ENCODE measurements around the gene LRRC41.
"Not testable (repeated sequence)": the region's sequence is repeated elsewhere in the genome, so short reads cannot be mapped to it uniquely, and the experiment has no call there.

The LRRC41 gene

DNA sequence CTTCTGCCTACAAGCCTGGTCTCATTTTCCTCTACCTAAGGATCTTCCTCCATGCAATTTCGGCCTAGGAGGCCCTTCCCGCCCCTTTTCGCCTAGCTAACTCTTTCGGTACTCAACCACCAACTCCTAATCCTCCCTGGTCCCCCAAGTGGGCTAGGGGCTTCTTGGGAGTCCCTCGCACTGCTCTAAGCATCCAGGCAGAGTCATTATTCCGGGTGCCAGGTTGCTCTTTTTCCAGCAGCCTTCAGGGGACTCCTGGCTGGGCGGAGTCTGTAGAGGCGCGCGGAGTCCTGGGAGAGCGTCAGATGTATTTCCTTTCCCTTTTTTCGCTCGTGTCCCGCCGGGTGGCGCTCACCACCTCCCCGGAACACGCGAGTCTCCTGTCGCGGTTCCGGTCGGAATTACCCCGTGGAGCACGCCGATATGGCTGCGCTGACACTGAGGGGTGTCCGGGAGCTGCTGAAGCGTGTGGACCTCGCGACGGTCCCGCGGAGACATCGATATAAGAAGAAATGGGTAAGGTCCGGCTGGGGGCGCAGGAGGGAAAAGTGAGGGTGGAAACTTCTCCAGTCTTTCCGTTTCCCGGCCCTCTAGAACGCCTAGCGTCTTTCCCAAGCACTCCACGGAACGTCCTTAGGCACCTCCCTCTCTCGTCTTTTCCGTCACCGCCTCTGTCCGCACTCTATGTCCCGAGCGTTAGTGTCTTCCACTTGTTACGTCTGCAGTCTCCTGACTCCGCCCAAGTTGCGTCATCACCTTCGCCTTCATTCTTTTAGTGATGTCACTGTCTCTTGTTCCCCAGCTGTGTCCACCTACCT, 37.2 kb upstream of the LRRC41 start, which contains the start of gene NSUN4:
Gene NSUN4 (plus strand): TSS at position 404 of the 818 bp plus-strand sequence. CDS start 20 bp downstream, at position 424.
- H3K9me3 ChIP-seq (ENCODE audit: control insufficient read depth, low read length): no peaks in the 10 kb centered on the region
- peaks cover 13% of the 10 kb centered on the region for H3K4me1 ChIP-seq (ENCODE audit: control insufficient read depth, insufficient read depth, low read length, poor library complexity, severe bottlenecking)
- H3K4me3 ChIP-seq (ENCODE audit: extremely low read depth, insufficient read depth, low read length, poor library complexity, severe bottlenecking): peak within 1 kb of the TSS; percentile 64
- H3K36me3 ChIP-seq (ENCODE audit: control insufficient read depth, insufficient read depth, low read length): peaks cover 34% of the 10 kb centered on the region
- H3K27ac ChIP-seq (ENCODE audit: low read depth, low read length, severe bottlenecking): peak within 1 kb of the TSS; percentile 95
- 0% methylated on average over 46 to 52 of the region's 53 CpGs for WGBS, 2 experiments (ENCODE audit: insufficient coverage in 2 of 2)

DNA sequence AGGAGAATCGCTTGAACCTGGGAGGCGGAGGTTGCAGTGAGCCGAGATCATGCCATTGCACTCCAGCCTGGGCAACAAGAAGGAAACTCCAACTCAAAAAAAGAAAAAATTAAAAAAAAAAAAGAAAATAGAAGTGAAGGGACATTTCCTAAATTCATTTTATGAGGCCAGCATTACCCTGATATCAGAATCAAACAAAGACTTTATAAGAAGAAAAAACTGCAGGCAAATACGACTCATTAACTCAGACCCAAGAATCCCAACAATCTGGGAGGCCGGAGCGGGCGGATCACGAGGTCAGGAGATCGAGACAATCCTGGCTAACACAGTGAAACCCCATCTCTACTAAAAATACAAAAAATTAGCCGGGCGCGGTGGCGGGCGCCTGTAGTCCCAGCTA, 34.0 kb upstream of the LRRC41 start:
- not testable (repeated sequence) for H3K27ac ChIP-seq (ENCODE audit: low read depth, low read length, severe bottlenecking); H3K9me3 ChIP-seq (ENCODE audit: control insufficient read depth, low read length); H3K36me3 ChIP-seq (ENCODE audit: control insufficient read depth, insufficient read depth, low read length); H3K4me3 ChIP-seq (ENCODE audit: extremely low read depth, insufficient read depth, low read length, poor library complexity, severe bottlenecking)
- peaks cover 13% of the 10 kb centered on the region for H3K4me1 ChIP-seq (ENCODE audit: control insufficient read depth, insufficient read depth, low read length, poor library complexity, severe bottlenecking)
- 88 to 100% methylated on average over 1 to 6 of the region's 14 CpGs for WGBS, 2 experiments (ENCODE audit: insufficient coverage in 2 of 2)

DNA sequence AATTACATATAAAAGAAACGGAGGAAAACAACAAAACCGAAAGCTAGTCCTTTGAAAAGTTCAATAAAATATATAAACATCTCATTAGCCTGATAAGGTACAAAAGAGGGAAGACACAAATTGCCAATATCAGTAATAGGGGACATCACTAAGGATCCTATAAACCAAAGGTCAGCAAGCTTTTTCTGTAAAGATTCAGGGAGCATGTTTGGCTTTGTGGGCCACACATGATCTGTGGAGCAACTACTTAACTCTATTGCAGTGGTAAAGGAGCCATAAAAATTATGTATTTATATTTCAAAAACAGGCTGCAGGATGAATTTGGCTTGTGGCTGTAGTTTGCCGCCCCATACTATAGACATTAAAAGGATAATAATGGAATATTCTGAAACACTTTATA, 31.7 kb upstream of the LRRC41 start:
- no CpG with 5 or more reads among the region's 3 CpGs for WGBS, 2 experiments (ENCODE audit: insufficient coverage in 2 of 2)
- Histone ChIP-seq H3K9me3 (ENCODE audit: control insufficient read depth, low read length) (no peaks in the 10 kb centered on the region), H3K4me1 (ENCODE audit: control insufficient read depth, insufficient read depth, low read length, poor library complexity, severe bottlenecking) (peaks cover 8% of the 10 kb centered on the region), H3K27ac (ENCODE audit: low read depth, low read length, severe bottlenecking) (no peak overlapping the region), H3K36me3 (ENCODE audit: control insufficient read depth, insufficient read depth, low read length) (no peaks in the 10 kb centered on the region), H3K4me3 (ENCODE audit: extremely low read depth, insufficient read depth, low read length, poor library complexity, severe bottlenecking) (no peak overlapping the region)

DNA sequence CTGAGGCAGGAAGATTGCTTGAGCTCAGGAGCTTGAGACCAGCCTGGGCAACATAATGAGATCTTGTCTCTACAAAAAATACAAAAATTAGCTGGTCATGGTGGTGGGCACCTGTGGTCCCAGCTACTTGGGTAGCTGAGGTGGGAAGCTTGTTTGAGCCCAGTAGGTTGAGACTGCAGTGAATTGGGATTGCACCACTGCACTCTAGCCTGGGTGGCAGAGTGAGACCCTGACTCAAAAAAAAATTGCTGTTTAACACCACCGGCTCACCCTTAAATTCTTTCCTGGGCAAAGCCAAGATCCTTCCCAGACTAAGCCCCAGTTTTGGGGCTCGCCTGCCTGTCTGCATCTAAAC, 30.6 kb upstream of the LRRC41 start:
- Histone ChIP-seq H3K4me1 (ENCODE audit: control insufficient read depth, insufficient read depth, low read length, poor library complexity, severe bottlenecking) (no peaks in the 10 kb centered on the region), H3K27ac (ENCODE audit: low read depth, low read length, severe bottlenecking) (no peak overlapping the region), H3K36me3 (ENCODE audit: control insufficient read depth, insufficient read depth, low read length) (no peaks in the 10 kb centered on the region), H3K9me3 (ENCODE audit: control insufficient read depth, low read length) (no peaks in the 10 kb centered on the region), H3K4me3 (ENCODE audit: extremely low read depth, insufficient read depth, low read length, poor library complexity, severe bottlenecking) (no peak overlapping the region)
- 85 to 87% methylated on average over 2 of the region's 2 CpGs for WGBS, 2 experiments (ENCODE audit: insufficient coverage in 2 of 2)

DNA sequence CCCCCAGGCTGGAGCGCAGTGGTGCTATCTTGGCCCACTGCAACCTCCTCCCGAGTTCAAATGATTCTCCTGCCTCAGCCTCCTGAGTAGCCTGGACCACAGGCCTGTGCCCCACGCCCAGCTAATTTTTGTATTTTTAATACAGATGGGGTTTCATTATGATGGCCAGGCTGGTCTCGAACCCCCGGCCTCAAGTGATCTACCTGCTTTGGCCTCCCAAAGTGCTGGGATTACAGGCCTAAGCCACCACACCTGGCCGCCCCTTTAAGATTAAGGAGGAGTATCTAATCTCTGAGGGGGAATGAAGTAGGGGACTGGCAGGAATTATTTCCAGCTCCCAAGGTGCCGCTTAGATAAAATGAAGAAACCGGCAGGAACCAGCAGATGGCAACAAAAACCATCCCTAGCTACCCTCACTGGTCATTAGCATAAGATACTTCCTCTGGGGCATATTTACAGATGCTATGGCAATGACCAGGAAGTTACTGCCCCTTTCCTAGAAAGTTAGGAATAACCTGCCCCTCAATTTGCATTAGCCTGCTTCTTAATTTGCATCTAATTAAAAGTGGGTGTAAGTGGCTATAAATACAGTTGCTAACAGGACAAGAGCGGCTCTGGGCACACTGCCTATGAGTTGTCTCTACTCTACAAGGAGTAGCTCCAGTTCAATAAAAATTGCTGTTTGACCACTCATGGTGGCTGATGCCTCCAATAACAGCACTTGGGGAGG, 30.0 kb upstream of the LRRC41 start:
- no peak overlapping the region for H3K27ac ChIP-seq (ENCODE audit: low read depth, low read length, severe bottlenecking)
- WGBS, 2 experiments (ENCODE audit: insufficient coverage in 2 of 2): 68 to 75% methylated on average over 6 to 9 of the region's 9 CpGs
- H3K9me3 ChIP-seq (ENCODE audit: control insufficient read depth, low read length): no peaks in the 10 kb centered on the region
- no peaks in the 10 kb centered on the region for H3K4me1 ChIP-seq (ENCODE audit: control insufficient read depth, insufficient read depth, low read length, poor library complexity, severe bottlenecking)
- no peaks in the 10 kb centered on the region for H3K36me3 ChIP-seq (ENCODE audit: control insufficient read depth, insufficient read depth, low read length)
- no peak overlapping the region for H3K4me3 ChIP-seq (ENCODE audit: extremely low read depth, insufficient read depth, low read length, poor library complexity, severe bottlenecking)

DNA sequence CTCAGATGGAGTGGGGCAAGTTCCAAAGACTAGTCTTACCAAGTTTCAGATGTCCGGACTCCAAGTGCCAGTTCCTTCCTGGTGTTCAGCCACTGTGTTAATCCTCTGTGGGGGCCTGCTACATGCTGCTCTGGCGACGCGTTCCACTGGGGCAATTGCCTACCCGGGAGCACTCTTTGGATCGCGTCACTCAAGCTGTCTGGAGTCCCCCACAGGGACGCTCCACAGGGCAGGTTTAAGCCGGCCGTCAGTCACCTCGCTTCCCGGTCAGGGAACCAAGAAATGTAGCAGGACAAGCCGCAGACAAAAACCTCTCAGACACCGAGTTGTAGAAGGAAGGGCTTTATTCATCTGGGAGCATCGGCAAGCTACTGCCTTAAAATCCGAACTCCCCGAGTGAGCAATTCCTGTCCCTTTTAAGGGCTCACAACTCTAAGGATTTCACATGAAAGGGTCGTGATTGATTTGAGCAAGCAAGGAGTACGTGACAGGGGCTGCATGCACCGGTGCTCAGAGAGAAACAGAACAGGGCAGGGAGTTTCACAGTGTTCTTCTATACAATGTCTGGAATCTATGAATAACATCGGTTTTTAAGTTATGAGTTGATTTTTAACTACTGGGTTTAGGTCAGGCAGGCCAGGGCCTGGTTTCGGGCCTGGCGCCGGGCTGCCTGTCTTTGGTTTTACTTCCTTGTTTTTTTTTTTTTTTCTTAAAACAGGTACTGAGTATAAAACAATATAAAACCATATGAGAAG, 28.5 kb upstream of the LRRC41 start:
- H3K27ac ChIP-seq (ENCODE audit: low read depth, low read length, severe bottlenecking): not testable (repeated sequence)

DNA sequence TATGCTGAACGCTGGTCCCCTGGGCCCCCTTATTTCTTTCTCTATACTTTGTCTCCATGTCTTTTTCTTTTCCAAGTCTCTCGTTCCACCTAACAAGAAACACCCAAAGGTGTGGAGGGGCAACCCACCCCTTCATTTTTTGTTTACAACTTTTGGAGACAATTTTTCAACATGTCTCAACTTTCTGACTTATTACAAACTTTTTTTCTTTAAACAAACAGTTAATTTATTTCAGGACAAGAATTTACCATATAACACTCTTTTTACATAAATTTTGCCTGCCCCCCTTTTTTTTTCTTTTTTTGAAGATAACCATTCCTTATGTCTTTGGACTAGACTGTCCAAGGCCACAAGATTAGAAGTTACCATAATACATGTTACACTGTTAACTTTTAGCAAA, 27.0 kb upstream of the LRRC41 start:
- H3K4me1 ChIP-seq (ENCODE audit: control insufficient read depth, insufficient read depth, low read length, poor library complexity, severe bottlenecking); H3K27ac ChIP-seq (ENCODE audit: low read depth, low read length, severe bottlenecking); H3K4me3 ChIP-seq (ENCODE audit: extremely low read depth, insufficient read depth, low read length, poor library complexity, severe bottlenecking); H3K9me3 ChIP-seq (ENCODE audit: control insufficient read depth, low read length); H3K36me3 ChIP-seq (ENCODE audit: control insufficient read depth, insufficient read depth, low read length): not testable (repeated sequence)
- 86 to 96% methylated on average over 2 of the region's 2 CpGs for WGBS, 2 experiments (ENCODE audit: insufficient coverage in 2 of 2)

More for the DNA sequence above, 28.5 kb upstream of the LRRC41 start:
- not testable (repeated sequence) for H3K4me1 ChIP-seq (ENCODE audit: control insufficient read depth, insufficient read depth, low read length, poor library complexity, severe bottlenecking); H3K36me3 ChIP-seq (ENCODE audit: control insufficient read depth, insufficient read depth, low read length); H3K4me3 ChIP-seq (ENCODE audit: extremely low read depth, insufficient read depth, low read length, poor library complexity, severe bottlenecking); H3K9me3 ChIP-seq (ENCODE audit: control insufficient read depth, low read length)
- WGBS, 2 experiments (ENCODE audit: insufficient coverage in 2 of 2): 74 to 78% methylated on average over 15 to 19 of the region's 24 CpGs

DNA sequence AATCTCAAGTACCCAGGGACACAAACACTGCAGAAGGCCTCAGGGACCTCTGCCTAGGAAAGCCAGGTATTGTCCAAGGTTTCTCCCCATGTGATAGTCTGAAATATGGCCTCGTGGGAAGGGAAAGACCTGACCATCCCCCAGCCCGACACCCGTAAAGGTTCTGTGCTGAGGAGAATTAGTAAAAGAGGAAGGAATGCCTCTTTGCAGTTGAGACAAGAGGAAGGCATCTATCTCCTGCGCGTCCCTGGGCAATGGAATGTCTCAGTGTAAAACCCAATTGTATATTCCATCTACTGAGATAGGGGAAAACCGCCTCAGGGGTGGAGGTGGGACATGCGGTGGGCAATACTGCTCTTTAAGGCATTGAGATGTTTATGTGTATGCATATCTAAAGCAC, 26.4 kb upstream of the LRRC41 start:
- WGBS, 2 experiments (ENCODE audit: insufficient coverage in 2 of 2): 63 to 80% methylated on average over 3 of the region's 7 CpGs
- H3K9me3 ChIP-seq (ENCODE audit: control insufficient read depth, low read length); H3K36me3 ChIP-seq (ENCODE audit: control insufficient read depth, insufficient read depth, low read length): not testable (repeated sequence)

DNA sequence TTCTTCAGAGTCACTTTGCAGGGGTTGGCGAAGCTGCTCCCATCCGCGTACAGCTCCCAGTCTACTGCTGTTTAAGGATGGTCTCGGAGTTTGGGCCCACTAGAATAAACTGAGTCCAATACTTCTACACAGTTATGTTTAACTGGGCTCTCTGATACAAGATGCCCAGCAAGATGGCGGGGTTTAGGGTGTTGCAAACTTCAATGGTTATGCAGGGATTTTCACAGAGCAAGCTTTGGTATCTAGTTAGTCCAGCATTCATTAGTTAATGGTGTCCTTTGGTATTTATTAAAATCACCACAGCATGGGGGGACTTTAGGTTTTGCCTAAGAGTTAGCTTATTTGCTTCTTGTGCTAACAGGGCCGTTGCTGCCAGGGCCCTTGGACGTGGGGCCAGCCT, 24.8 kb upstream of the LRRC41 start:
- H3K27ac ChIP-seq (ENCODE audit: low read depth, low read length, severe bottlenecking); H3K4me3 ChIP-seq (ENCODE audit: extremely low read depth, insufficient read depth, low read length, poor library complexity, severe bottlenecking); H3K4me1 ChIP-seq (ENCODE audit: control insufficient read depth, insufficient read depth, low read length, poor library complexity, severe bottlenecking); H3K36me3 ChIP-seq (ENCODE audit: control insufficient read depth, insufficient read depth, low read length); H3K9me3 ChIP-seq (ENCODE audit: control insufficient read depth, low read length): not testable (repeated sequence)
- WGBS, 2 experiments (ENCODE audit: insufficient coverage in 2 of 2): 96 to 97% methylated on average over 6 to 7 of the region's 7 CpGs

More for the DNA sequence above, 26.4 kb upstream of the LRRC41 start:
- not testable (repeated sequence) for H3K4me1 ChIP-seq (ENCODE audit: control insufficient read depth, insufficient read depth, low read length, poor library complexity, severe bottlenecking); H3K27ac ChIP-seq (ENCODE audit: low read depth, low read length, severe bottlenecking); H3K4me3 ChIP-seq (ENCODE audit: extremely low read depth, insufficient read depth, low read length, poor library complexity, severe bottlenecking)

DNA sequence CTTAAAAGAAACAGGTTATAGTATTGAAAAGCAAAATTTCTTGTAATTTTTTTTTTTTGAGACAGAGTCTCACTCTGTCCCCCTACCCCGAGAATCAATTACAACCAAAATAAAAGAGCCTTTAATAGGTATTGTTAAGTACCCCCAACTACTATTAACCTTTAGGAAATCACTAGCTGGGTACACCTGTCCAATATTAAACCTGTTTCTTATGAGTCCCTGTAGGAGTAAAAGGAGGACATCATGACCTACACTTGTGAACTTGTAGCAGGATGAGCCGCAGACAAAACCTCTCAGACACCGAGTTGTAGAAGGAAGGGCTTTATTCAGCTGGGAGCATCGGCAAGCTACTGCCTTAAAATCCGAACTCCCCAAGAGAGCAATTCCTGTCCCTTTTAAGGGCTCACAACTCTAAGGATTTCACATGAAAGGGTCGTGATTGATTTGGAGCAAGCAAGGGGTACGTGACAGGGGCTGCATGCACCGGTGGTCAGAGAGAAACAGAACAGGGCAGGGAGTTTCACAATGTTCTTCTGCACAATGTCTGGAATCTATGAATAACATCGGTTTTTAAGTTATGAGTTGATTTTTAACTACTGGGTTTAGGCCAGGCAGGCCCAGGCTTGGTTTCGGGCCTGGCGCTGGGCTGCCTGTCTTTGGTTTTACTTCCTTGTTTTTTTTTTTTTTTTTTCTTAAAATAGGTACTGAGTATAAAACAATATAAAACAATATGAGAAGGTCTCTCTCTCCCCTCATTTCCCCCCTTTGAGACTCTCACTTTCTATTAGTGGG, 22.1 kb upstream of the LRRC41 start:
- not testable (repeated sequence) for H3K4me3 ChIP-seq (ENCODE audit: extremely low read depth, insufficient read depth, low read length, poor library complexity, severe bottlenecking)
- WGBS, 2 experiments (ENCODE audit: insufficient coverage in 2 of 2): 96 to 100% methylated on average over 4 of the region's 11 CpGs

More for the DNA sequence above, 22.1 kb upstream of the LRRC41 start:
- not testable (repeated sequence) for H3K36me3 ChIP-seq (ENCODE audit: control insufficient read depth, insufficient read depth, low read length); H3K4me1 ChIP-seq (ENCODE audit: control insufficient read depth, insufficient read depth, low read length, poor library complexity, severe bottlenecking); H3K9me3 ChIP-seq (ENCODE audit: control insufficient read depth, low read length); H3K27ac ChIP-seq (ENCODE audit: low read depth, low read length, severe bottlenecking)
